Testis (tissue), 3 donors: ENCODE measurements around the gene FNDC5. TPM values are rescaled to one million over a fixed set of nuclear protein-coding genes. Genes with fewer than 3 reads are reported as not detected.
A peak's percentile ranks its signal among the peaks of the same experiment; 100 is the strongest.

ENCODE experiments used
- DNase-seq: peaks from one replicate; pipeline ENCODE4 v3.0.0-alpha.2; 2019
- H3K27ac ChIP-seq, 2 donors: fragments of 200-600 bp; sonication (generic); one replicate each; pipeline ENCODE4 v1.5.1; 2019
- H3K27me3 ChIP-seq: fragments of 200-600 bp; sonication (generic); one replicate; pipeline ENCODE4 v1.5.1; 2019
- H3K36me3 ChIP-seq: fragments of 200-600 bp; sonication (generic); one replicate; pipeline ENCODE4 v1.5.1; 2017; ENCODE audit warnings: low read depth; ENCODE audit errors: missing control alignments
- H3K4me1 ChIP-seq: fragments of 200-600 bp; sonication (generic); one replicate; pipeline ENCODE4 v1.5.1; 2019
- H3K4me3 ChIP-seq, 2 donors: fragments of 200-600 bp; sonication (generic); one replicate each; pipeline ENCODE4 v1.5.1; 2017 to 2019
- H3K9me3 ChIP-seq: fragments of 200-600 bp; sonication (generic); one replicate; pipeline ENCODE4 v1.5.1; 2017
- POLR2A ChIP-seq: fragments of 450-650 bp; IDR thresholded peaks from one replicate; pipeline ENCODE4 v1.6.1; 2017; ENCODE audit warnings: antibody characterized with exemption, mild to moderate bottlenecking, moderate library complexity
- WGBS, 2 donors: methylation state at CpG; one replicate each; pipeline ENCODE4 v1.1.5; 2018; 5-methylcytosine and 5-hydroxymethylcytosine counted together
- intact Hi-C: fragments of 100-400 bp; cut with DNase I; formaldehyde crosslinking; loops from one replicate; pipeline ENCODE4 v1.15.1; 2023; ENCODE audit warnings: low total_unique reads
- polyA plus RNA-seq: library from polyadenylated mRNA; stranded (reverse); fragments of 350-450 nt; fragmentation: Illumina TruSeq; extraction: RNeasy Lipid Tissue Mini Kit (QIAGEN cat#74804); gene quantifications from one replicate; pipeline ENCODE4 v1.2.3, GENCODE V29; 2014; ENCODE audit warnings: low read depth, low replicate concordance; ENCODE audit not compliant: insufficient read depth
- total RNA-seq, 2 donors: library from RNA; depleted of rRNA; stranded (reverse); fragments of >200 nt; gene quantifications; one replicate each; pipeline ENCODE4 v1.2.3, GENCODE V29; 2016
- TF ChIP-seq, protein P1 (sequence below), 3 experiments: fragments of 450-650 bp in 2 of 3; fragments of 200-600 bp in 1 of 3; sonication (generic) in 1 of 3; IDR thresholded peaks; one replicate each; pipeline ENCODE4 v1.5.1; 2016 to 2019; ENCODE audit warnings: antibody characterized with exemption in 3 of 3, mild to moderate bottlenecking in 2 of 3, moderate library complexity in 1 of 3

FNDC5 gene
- total and polyA plus RNA-seq, 3 donors from 2014 or later = 9.4 to 16.3 (median 11.3) TPM

DNA sequence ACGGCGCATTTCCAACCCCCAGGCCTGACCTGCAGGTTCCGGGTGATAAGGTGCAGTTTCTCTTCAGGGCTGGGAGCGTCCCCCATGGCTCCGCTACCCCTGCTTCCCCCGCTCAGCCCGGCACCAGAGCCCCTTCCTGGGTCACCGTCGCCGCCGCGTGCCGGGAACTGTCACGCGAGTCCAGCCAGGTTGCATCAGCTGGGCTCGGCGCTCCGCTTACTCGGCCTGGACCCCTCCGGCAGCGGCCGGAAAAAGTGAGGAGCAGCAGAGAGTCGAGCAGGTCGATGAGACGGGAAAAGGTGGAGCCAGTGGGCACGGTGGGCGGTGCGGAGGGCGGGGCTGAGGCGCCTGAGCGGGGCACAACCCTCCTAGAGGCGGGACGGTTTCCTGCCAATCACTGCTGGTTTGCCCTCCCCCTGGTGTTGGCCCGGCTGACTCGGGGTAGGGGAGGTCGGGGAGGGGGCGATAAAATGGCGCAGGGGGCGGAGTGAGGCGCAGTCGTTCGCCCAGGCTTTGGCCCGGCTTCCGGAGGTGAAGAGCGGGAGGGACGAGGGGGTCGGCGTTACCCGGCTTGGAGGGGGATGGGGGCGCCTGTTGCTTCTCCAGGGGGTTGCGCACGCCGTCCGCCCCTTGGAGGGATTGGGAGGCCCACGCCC lies 53.4 kb downstream of the FNDC5 start, which contains the start of the genes S100PBP and YARS1:
TSS of gene S100PBP (plus strand) at position 495 of the 656 bp plus-strand sequence. CDS start 8,447 bp downstream, outside the sequence.
TSS of gene YARS1 (minus strand) at position 200 of the 656 bp plus-strand sequence. CDS start at position 86, 114 bp downstream.
- no peak for TF ChIP-seq POLR2A
- TF ChIP-seq, protein P1, sequence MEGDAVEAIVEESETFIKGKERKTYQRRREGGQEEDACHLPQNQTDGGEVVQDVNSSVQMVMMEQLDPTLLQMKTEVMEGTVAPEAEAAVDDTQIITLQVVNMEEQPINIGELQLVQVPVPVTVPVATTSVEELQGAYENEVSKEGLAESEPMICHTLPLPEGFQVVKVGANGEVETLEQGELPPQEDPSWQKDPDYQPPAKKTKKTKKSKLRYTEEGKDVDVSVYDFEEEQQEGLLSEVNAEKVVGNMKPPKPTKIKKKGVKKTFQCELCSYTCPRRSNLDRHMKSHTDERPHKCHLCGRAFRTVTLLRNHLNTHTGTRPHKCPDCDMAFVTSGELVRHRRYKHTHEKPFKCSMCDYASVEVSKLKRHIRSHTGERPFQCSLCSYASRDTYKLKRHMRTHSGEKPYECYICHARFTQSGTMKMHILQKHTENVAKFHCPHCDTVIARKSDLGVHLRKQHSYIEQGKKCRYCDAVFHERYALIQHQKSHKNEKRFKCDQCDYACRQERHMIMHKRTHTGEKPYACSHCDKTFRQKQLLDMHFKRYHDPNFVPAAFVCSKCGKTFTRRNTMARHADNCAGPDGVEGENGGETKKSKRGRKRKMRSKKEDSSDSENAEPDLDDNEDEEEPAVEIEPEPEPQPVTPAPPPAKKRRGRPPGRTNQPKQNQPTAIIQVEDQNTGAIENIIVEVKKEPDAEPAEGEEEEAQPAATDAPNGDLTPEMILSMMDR (IDR thresholded peaks at IDR 0.05) = peak; percentile 15 to 51 (median 28)
- Histone ChIP-seq H3K4me3 (peak within 1 kb of the TSS; percentile 94), H3K27ac (peak within 1 kb of the TSS; percentile 96 to 99), H3K9me3 (no peaks in the 10 kb centered on the region), H3K4me1 (peaks cover 43% of the 10 kb centered on the region), H3K36me3 (no peaks in the 10 kb centered on the region), H3K27me3 (no peaks in the 10 kb centered on the region)
- intact Hi-C loops = no loop called here
- DNase-seq = peak; percentile 99
- 0 to 1% methylated on average over 9 to 55 of the region's 55 CpGs for WGBS, 2 donors

DNA sequence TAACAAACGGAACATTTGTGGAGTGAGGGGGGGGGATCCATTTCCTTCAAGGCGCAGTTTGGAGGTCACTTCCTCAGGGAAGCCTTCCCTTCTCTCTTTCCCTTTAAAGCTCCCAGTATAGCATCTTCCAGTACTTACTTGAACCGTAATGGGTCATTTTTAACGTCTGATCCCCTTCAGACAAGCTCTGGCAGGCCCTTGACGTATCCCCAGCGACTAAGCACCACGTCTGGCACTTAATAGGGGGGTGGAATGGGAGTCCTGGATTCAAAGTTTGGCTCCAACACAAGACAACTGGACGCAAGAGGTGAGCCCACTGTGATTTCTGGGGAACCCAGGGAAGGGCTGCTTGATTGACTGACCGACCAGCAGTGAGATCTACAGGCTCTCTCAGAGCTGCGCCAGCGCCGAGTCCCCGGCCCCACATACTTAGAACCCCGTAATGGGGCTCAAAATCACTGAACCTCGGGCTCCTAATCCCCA lies 54.0 kb downstream of the FNDC5 start:
- Histone ChIP-seq H3K36me3 (no peaks in the 10 kb centered on the region), H3K4me1 (peaks cover 47% of the 10 kb centered on the region), H3K27ac (peak overlapping the region; percentile 96 to 99), H3K4me3 (peak overlapping the region; percentile 94), H3K9me3 (no peaks in the 10 kb centered on the region), H3K27me3 (no peaks in the 10 kb centered on the region)
- no peak for DNase-seq
- 0 to 1% methylated on average over 8 to 15 of the region's 15 CpGs for WGBS, 2 donors
- TF ChIP-seq, protein P1 (IDR thresholded peaks at IDR 0.05) = no peak
- no peak for TF ChIP-seq POLR2A
- intact Hi-C loops = no loop called here

DNA sequence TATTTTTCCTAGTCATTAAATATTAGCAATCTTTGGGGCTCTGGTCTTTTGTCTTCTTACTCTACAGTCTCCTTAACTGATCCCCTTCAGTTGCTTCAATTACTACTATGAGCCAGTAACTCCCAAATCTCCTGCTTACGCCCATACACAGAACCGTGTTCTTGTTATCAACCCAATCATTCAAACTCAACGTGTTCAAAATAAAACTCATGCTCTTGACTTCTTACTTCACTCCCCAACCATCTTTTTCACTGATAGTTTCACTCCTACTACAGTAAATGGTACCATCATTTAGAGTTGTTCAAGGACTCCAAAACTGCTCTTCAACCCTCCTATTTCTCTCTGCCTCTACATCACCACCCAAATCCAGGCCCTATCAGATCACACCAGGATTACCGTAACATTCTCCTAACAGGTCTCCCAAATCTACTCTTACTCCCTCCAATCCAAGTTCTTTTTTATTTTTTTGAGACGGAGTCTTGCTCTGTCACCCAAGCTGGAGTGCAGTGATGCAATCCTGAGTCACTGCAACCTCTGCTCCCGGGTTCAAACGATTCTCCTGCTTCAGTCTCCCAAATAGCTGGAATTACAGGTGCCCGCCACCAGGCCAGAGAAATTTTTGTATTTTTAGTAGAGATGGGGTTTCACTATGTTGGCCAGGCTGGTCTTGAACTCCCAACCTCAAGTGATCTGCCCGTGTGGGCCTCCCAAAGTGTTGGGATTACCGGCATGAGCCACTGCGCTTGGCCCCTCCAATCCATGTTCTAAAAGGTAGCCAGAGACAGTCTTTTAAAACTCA lies 56.6 kb downstream of the FNDC5 start:
- Histone ChIP-seq H3K4me1 (peaks cover 47% of the 10 kb centered on the region), H3K36me3 (no peaks in the 10 kb centered on the region), H3K9me3 (no peaks in the 10 kb centered on the region), H3K27me3 (no peaks in the 10 kb centered on the region), H3K4me3 (no peak overlapping the region), H3K27ac (no peak overlapping the region)
- 86 to 94% methylated on average over 11 of the region's 11 CpGs for whole genome bisulfite sequencing, 2 donors
- intact Hi-C loops = no loop called here
- DNase-seq = no peak
- TF ChIP-seq POLR2A = no peak
- TF ChIP-seq, protein P1 (IDR thresholded peaks at IDR 0.05) = no peak

Other genes starting within 250 kb of the FNDC5 start
- 10 to 100 TPM; 37.2 to 43.4 TPM for gene ZBTB8OS, start 220.4 kb downstream of the FNDC5 start, total RNA-seq
- gene ZBTB8OS, start 220.4 kb downstream of the FNDC5 start, polyA plus RNA-seq = 39.3 TPM
- gene RBBP4, start 219.7 kb downstream of the FNDC5 start, total RNA-seq = 100 to 1,000 TPM; 289 to 296 TPM
- gene RBBP4, start 219.7 kb downstream of the FNDC5 start, polyA plus RNA-seq = 344 TPM
- 10 to 100 TPM in 1 of 2 donors, 1 to 10 TPM in 1; 9.0 to 11.8 TPM for gene SYNC, start 168.1 kb downstream of the FNDC5 start, total RNA-seq
- 12.4 TPM for gene SYNC, start 168.1 kb downstream of the FNDC5 start, polyA plus RNA-seq
- gene YARS1, start 53.6 kb downstream of the FNDC5 start, total RNA-seq = 10 to 100 TPM; 79.8 to 96.6 TPM
- gene YARS1, start 53.6 kb downstream of the FNDC5 start, polyA plus RNA-seq = 110 TPM
- 100 to 1,000 TPM; 120 to 133 TPM for gene S100PBP, start 53.3 kb downstream of the FNDC5 start, total RNA-seq
- 99.7 TPM for gene S100PBP, start 53.3 kb downstream of the FNDC5 start, polyA plus RNA-seq
- 1 to 10 TPM; 1.7 to 6.1 TPM for gene HPCA, start 15.6 kb upstream of the FNDC5 start, total RNA-seq
- 8.8 TPM for gene HPCA, start 15.6 kb upstream of the FNDC5 start, polyA plus RNA-seq
- gene TMEM54, start 30.5 kb upstream of the FNDC5 start, total RNA-seq = 10 to 100 TPM; 18.7 to 24.0 TPM
- gene TMEM54, start 30.5 kb upstream of the FNDC5 start, polyA plus RNA-seq = 23.0 TPM
- 100 to 1,000 TPM; 140 to 141 TPM for gene RNF19B, start 93.9 kb upstream of the FNDC5 start, total RNA-seq
- gene RNF19B, start 93.9 kb upstream of the FNDC5 start, polyA plus RNA-seq = 225 TPM
- gene AK2, start 166.0 kb upstream of the FNDC5 start, total RNA-seq = 100 to 1,000 TPM; 181 to 219 TPM
- gene AK2, start 166.0 kb upstream of the FNDC5 start, polyA plus RNA-seq = 144 TPM
- gene AZIN2, start 210.2 kb upstream of the FNDC5 start, total RNA-seq = 10 to 100 TPM; 38.2 to 68.7 TPM
- 56.9 TPM for gene AZIN2, start 210.2 kb upstream of the FNDC5 start, polyA plus RNA-seq